Activated CD8-positive, alpha-beta T cell treated with anti-CD3 and anti-CD28 coated beads, Interleukin-2, amount 10 ng/mL, durations not matched to agents 7 days and 5 days (primary cell): ENCODE measurements around the gene CTNNA3. TPM values are rescaled to one million over a fixed set of nuclear protein-coding genes. Genes with fewer than 3 reads are reported as not detected.

ENCODE experiments used
- ATAC-seq: fragments of 150-1000 bp; cut with Tn5 transposase; one replicate; pipeline ENCODE4 v1.10.0; 2021; ENCODE audit warnings: moderate library complexity
- CTCF ChIA-PET: fragments of 350-600 bp; sonication (Branson Sonifier 250); formaldehyde crosslinking; loops from one replicate; lab custom pipeline; 2021; ENCODE audit warnings: antibody characterized with exemption; lab: Charles Lee
- POLR2A ChIA-PET: fragments of 350-600 bp; sonication (Branson Sonifier 250); formaldehyde crosslinking; loops from one replicate; lab custom pipeline; 2021; ENCODE audit warnings: antibody characterized with exemption; lab: Charles Lee
- DNase-seq: peaks from one replicate; pipeline ENCODE4 v3.0.0-alpha.2; 2020
- H3K27ac Mint-ChIP-seq: one replicate; pipeline ENCODE4 v1.8.0; 2021; ENCODE audit warnings: mild to moderate bottlenecking, mixed read lengths
- H3K27me3 Mint-ChIP-seq: one replicate; pipeline ENCODE4 v1.8.0; 2021; ENCODE audit warnings: low read depth, mixed read lengths
- H3K36me3 Mint-ChIP-seq: one replicate; pipeline ENCODE4 v1.8.0; 2021; ENCODE audit warnings: low read depth, mixed read lengths
- H3K4me1 Mint-ChIP-seq: one replicate; pipeline ENCODE4 v1.8.0; 2021; ENCODE audit warnings: low read depth, mixed read lengths
- H3K4me3 Mint-ChIP-seq: one replicate; pipeline ENCODE4 v1.8.0; 2021; ENCODE audit warnings: mild to moderate bottlenecking, mixed read lengths
- H3K9me3 Mint-ChIP-seq: one replicate; pipeline ENCODE4 v1.8.0; 2022; ENCODE audit warnings: mixed read lengths; ENCODE audit not compliant: insufficient read depth
- total RNA-seq, 2 experiments: library from RNA; stranded (reverse); gene quantifications; one replicate each; pipeline ENCODE4 v1.2.3, GENCODE V29; 2021

The CTNNA3 gene
- total RNA-seq, 2 experiments from 2014 or later: 1.3 to 2.6 TPM

GRCh38 chr10:66538908-66539307 is 1157.1 kb downstream of the CTNNA3 start:
- no peaks in the 10 kb centered on the region for H3K36me3 Mint-ChIP-seq
- H3K27ac Mint-ChIP-seq: no peak overlapping the region
- no peaks in the 10 kb centered on the region for H3K4me1 Mint-ChIP-seq
- H3K4me3 Mint-ChIP-seq: no peak overlapping the region
- CTCF ChIA-PET: no interaction called here
- peaks cover 4% of the 10 kb centered on the region for H3K9me3 Mint-ChIP-seq
- DNase-seq (no peak), ATAC-seq (no peak)
- POLR2A ChIA-PET: no interaction called here
- no peaks in the 10 kb centered on the region for H3K27me3 Mint-ChIP-seq

GRCh38 chr10:66538371-66538770 is 1157.6 kb downstream of the CTNNA3 start:
- H3K27ac Mint-ChIP-seq: no peak overlapping the region
- no peaks in the 10 kb centered on the region for H3K4me1 Mint-ChIP-seq
- ChIA-PET POLR2A (no interaction called here), CTCF (no interaction called here)
- no peak overlapping the region for H3K4me3 Mint-ChIP-seq
- no peak for DNase-seq
- no peaks in the 10 kb centered on the region for H3K36me3 Mint-ChIP-seq
- ATAC-seq: no peak
- peaks cover 6% of the 10 kb centered on the region for H3K9me3 Mint-ChIP-seq
- H3K27me3 Mint-ChIP-seq: no peaks in the 10 kb centered on the region

- no peak overlapping the region for H3K27ac Mint-ChIP-seq
- H3K36me3 Mint-ChIP-seq: no peaks in the 10 kb centered on the region
- peaks cover 15% of the 10 kb centered on the region for H3K9me3 Mint-ChIP-seq
- ATAC-seq (no peak), DNase-seq (no peak)
- ChIA-PET POLR2A (no interaction called here), CTCF (no interaction called here)
- no peak overlapping the region for H3K4me3 Mint-ChIP-seq
- no peaks in the 10 kb centered on the region for H3K4me1 Mint-ChIP-seq
- H3K27me3 Mint-ChIP-seq: no peaks in the 10 kb centered on the region
These were observed 1158.8 kb downstream of the CTNNA3 start for GRCh38 chr10:66537186-66537585.

GRCh38 chr10:66535439-66535838 is 1160.6 kb downstream of the CTNNA3 start:
- ChIA-PET POLR2A (no interaction called here), CTCF (no interaction called here)
- Mint-ChIP-seq H3K4me3 (no peak overlapping the region), H3K27me3 (no peaks in the 10 kb centered on the region), H3K4me1 (no peaks in the 10 kb centered on the region), H3K27ac (no peak overlapping the region), H3K36me3 (no peaks in the 10 kb centered on the region), H3K9me3 (peaks cover 15% of the 10 kb centered on the region)
- DNase-seq (no peak), ATAC-seq (no peak)

- Mint-ChIP-seq H3K36me3 (no peaks in the 10 kb centered on the region), H3K9me3 (peaks cover 15% of the 10 kb centered on the region), H3K4me1 (no peaks in the 10 kb centered on the region), H3K27ac (no peak overlapping the region), H3K4me3 (no peak overlapping the region), H3K27me3 (no peaks in the 10 kb centered on the region)
- DNase-seq (no peak), ATAC-seq (no peak)
- CTCF ChIA-PET: no interaction called here
- POLR2A ChIA-PET: no interaction called here
These were observed 1161.1 kb downstream of the CTNNA3 start for GRCh38 chr10:66534866-66535265.

GRCh38 chr10:66521506-66521905 is 1174.5 kb downstream of the CTNNA3 start:
- H3K36me3 Mint-ChIP-seq: no peaks in the 10 kb centered on the region
- ChIA-PET CTCF (no interaction called here), POLR2A (no interaction called here)
- no peaks in the 10 kb centered on the region for H3K4me1 Mint-ChIP-seq
- no peak for DNase-seq
- H3K27me3 Mint-ChIP-seq: no peaks in the 10 kb centered on the region
- ATAC-seq: no peak
- no peak overlapping the region for H3K4me3 Mint-ChIP-seq
- peaks cover 3% of the 10 kb centered on the region for H3K9me3 Mint-ChIP-seq
- no peak overlapping the region for H3K27ac Mint-ChIP-seq

- ChIA-PET POLR2A (no interaction called here), CTCF (no interaction called here)
- no peaks in the 10 kb centered on the region for H3K36me3 Mint-ChIP-seq
- H3K4me3 Mint-ChIP-seq: no peak overlapping the region
- no peaks in the 10 kb centered on the region for H3K4me1 Mint-ChIP-seq
- ATAC-seq (no peak), DNase-seq (no peak)
- no peak overlapping the region for H3K27ac Mint-ChIP-seq
- H3K27me3 Mint-ChIP-seq: no peaks in the 10 kb centered on the region
- H3K9me3 Mint-ChIP-seq: peaks cover 3% of the 10 kb centered on the region
These were observed 1176.4 kb downstream of the CTNNA3 start for GRCh38 chr10:66519616-66520015.

- Mint-ChIP-seq H3K4me3 (no peak overlapping the region), H3K4me1 (no peaks in the 10 kb centered on the region), H3K27me3 (no peaks in the 10 kb centered on the region), H3K36me3 (no peaks in the 10 kb centered on the region), H3K9me3 (no peaks in the 10 kb centered on the region), H3K27ac (no peak overlapping the region)
- POLR2A ChIA-PET: no interaction called here
- DNase-seq (no peak), ATAC-seq (no peak)
- CTCF ChIA-PET: no interaction called here
These were observed 1181.3 kb downstream of the CTNNA3 start for GRCh38 chr10:66514666-66515065.

GRCh38 chr10:66513504-66513903 is 1182.5 kb downstream of the CTNNA3 start:
- no peak for ATAC-seq
- H3K4me1 Mint-ChIP-seq: no peaks in the 10 kb centered on the region
- H3K36me3 Mint-ChIP-seq: no peaks in the 10 kb centered on the region
- H3K9me3 Mint-ChIP-seq: no peaks in the 10 kb centered on the region
- POLR2A ChIA-PET: no interaction called here
- H3K27me3 Mint-ChIP-seq: no peaks in the 10 kb centered on the region
- H3K4me3 Mint-ChIP-seq: no peak overlapping the region
- no peak overlapping the region for H3K27ac Mint-ChIP-seq
- CTCF ChIA-PET: no interaction called here
- no peak for DNase-seq

GRCh38 chr10:66505003-66505657 is 1190.9 kb downstream of the CTNNA3 start:
- CTCF ChIA-PET: no interaction called here
- no peak overlapping the region for H3K4me3 Mint-ChIP-seq
- H3K27me3 Mint-ChIP-seq: no peaks in the 10 kb centered on the region
- peaks cover 4% of the 10 kb centered on the region for H3K9me3 Mint-ChIP-seq
- no peaks in the 10 kb centered on the region for H3K36me3 Mint-ChIP-seq
- no peaks in the 10 kb centered on the region for H3K4me1 Mint-ChIP-seq
- no peak for DNase-seq
- ATAC-seq: no peak
- no peak overlapping the region for H3K27ac Mint-ChIP-seq
- POLR2A ChIA-PET: no interaction called here

GRCh38 chr10:66501356-66501755 is 1194.6 kb downstream of the CTNNA3 start:
- H3K4me1 Mint-ChIP-seq: no peaks in the 10 kb centered on the region
- peaks cover 4% of the 10 kb centered on the region for H3K9me3 Mint-ChIP-seq
- ATAC-seq: no peak
- DNase-seq: no peak
- H3K36me3 Mint-ChIP-seq: no peaks in the 10 kb centered on the region
- H3K27me3 Mint-ChIP-seq: no peaks in the 10 kb centered on the region
- ChIA-PET POLR2A (no interaction called here), CTCF (no interaction called here)
- H3K27ac Mint-ChIP-seq: no peak overlapping the region
- H3K4me3 Mint-ChIP-seq: no peak overlapping the region

- CTCF ChIA-PET: no interaction called here
- H3K27ac Mint-ChIP-seq: no peak overlapping the region
- POLR2A ChIA-PET: no interaction called here
These were observed 1212.0 kb downstream of the CTNNA3 start for GRCh38 chr10:66483966-66484365.

GRCh38 chr10:66472156-66472555 is 1223.8 kb downstream of the CTNNA3 start:
- CTCF ChIA-PET: no interaction called here
- ATAC-seq (no peak), DNase-seq (no peak)
- Mint-ChIP-seq H3K36me3 (no peaks in the 10 kb centered on the region), H3K9me3 (peaks cover 13% of the 10 kb centered on the region), H3K4me3 (no peak overlapping the region), H3K4me1 (no peaks in the 10 kb centered on the region), H3K27me3 (no peaks in the 10 kb centered on the region), H3K27ac (no peak overlapping the region)
- POLR2A ChIA-PET: interaction anchor here (0.6 kb wide), 1 partner anchor 634 kb away, joined by 4 read pairs; no protein-coding TSS in a partner anchor

More at GRCh38 chr10:66483966-66484365, 1212.0 kb downstream of the CTNNA3 start:
- ATAC-seq (no peak), DNase-seq (no peak)
- H3K36me3 Mint-ChIP-seq: no peaks in the 10 kb centered on the region
- H3K27me3 Mint-ChIP-seq: no peaks in the 10 kb centered on the region
- peaks cover 11% of the 10 kb centered on the region for H3K9me3 Mint-ChIP-seq
- H3K4me3 Mint-ChIP-seq: no peak overlapping the region
- H3K4me1 Mint-ChIP-seq: no peaks in the 10 kb centered on the region
